Smooth muscle cell (in vitro differentiated cells): ENCODE data around the gene SLC12A9. TPM values are rescaled to one million over a fixed set of nuclear protein-coding genes. Genes with fewer than 3 reads are reported as not detected.

Source experiments
- DNase-seq: peaks from one replicate; lab custom pipeline; 2025; ENCODE audit not compliant: unreplicated experiment; lab: John Stamatoyannopoulos, UW
- H2AFZ ChIP-seq: fragments of 200-600 bp; sonication (generic); 2 replicates; pipeline ENCODE4 v1.6.0; 2016; ENCODE audit warnings: antibody characterized with exemption, low read depth, mild to moderate bottlenecking
- H3F3A ChIP-seq: fragments of 200-600 bp; sonication (generic); 2 replicates; pipeline ENCODE4 v1.6.0; 2017; ENCODE audit warnings: antibody characterized with exemption, low read depth
- H3K27ac ChIP-seq: fragments of 200-600 bp; sonication (generic); 2 replicates; pipeline ENCODE4 v1.5.1; 2016; ENCODE audit warnings: low read depth, mild to moderate bottlenecking
- H3K27me3 ChIP-seq: fragments of 200-600 bp; sonication (generic); 2 replicates; pipeline ENCODE4 v1.6.1; 2016; ENCODE audit warnings: low read depth, mild to moderate bottlenecking
- H3K36me3 ChIP-seq: fragments of 200-600 bp; sonication (generic); 2 replicates; pipeline ENCODE4 v1.5.1; 2016; ENCODE audit warnings: low read depth
- H3K4me1 ChIP-seq: fragments of 200-600 bp; sonication (generic); 2 replicates; pipeline ENCODE4 v1.5.1; 2016; ENCODE audit warnings: low read depth
- H3K4me2 ChIP-seq: fragments of 200-600 bp; sonication (generic); 2 replicates; pipeline ENCODE4 v1.6.0; 2016; ENCODE audit warnings: mild to moderate bottlenecking
- H3K4me3 ChIP-seq: fragments of 200-600 bp; sonication (generic); 2 replicates; pipeline ENCODE4 v1.5.1; 2016; ENCODE audit warnings: mild to moderate bottlenecking
- H3K79me2 ChIP-seq: fragments of 200-600 bp; sonication (generic); 2 replicates; pipeline ENCODE4 v1.6.0; 2016; ENCODE audit warnings: low read depth, mild to moderate bottlenecking
- H3K9ac ChIP-seq: fragments of 200-600 bp; sonication (generic); 2 replicates; pipeline ENCODE4 v1.6.0; 2016; ENCODE audit warnings: low read depth
- H3K9me3 ChIP-seq: fragments of 200-600 bp; sonication (generic); replicated peaks from 2 replicates; pipeline ENCODE4 v1.5.1; 2016; ENCODE audit warnings: low read depth
- H4K20me1 ChIP-seq: fragments of 200-600 bp; sonication (generic); 2 replicates; pipeline ENCODE4 v1.6.0; 2016; ENCODE audit warnings: low read depth
- CTCF ChIP-seq: fragments of 200-600 bp; sonication (generic); IDR thresholded peaks from 2 replicates; pipeline ENCODE4 v1.5.1; 2017; ENCODE audit warnings: borderline replicate concordance, mild to moderate bottlenecking, antibody characterized with exemption; ENCODE audit not compliant: insufficient read depth, poor library complexity, severe bottlenecking
- WGBS: methylation state at CpG from one replicate; pipeline ENCODE4 v1.1.7; 2016; ENCODE audit warnings: low lambda C conversion rate; 5-methylcytosine and 5-hydroxymethylcytosine counted together
- polyA plus RNA-seq: library from polyadenylated mRNA; unstranded; fragments of >200 nt; fragmentation: Nextera tagmentation; extraction: Ambion mirVana; gene quantifications from 2 replicates; pipeline ENCODE4 v1.2.1, GENCODE V29; 2016
- total RNA-seq: library from RNA; depleted of rRNA; stranded (reverse); fragments of >200 nt; gene quantifications from 2 replicates; pipeline ENCODE4 v1.2.3, GENCODE V29; 2014

Gene SLC12A9
- total and polyA plus RNA-seq, 2 experiments from 2014 or later, result 8.9 to 12.1 TPM

GRCh38 chr7:100861616-100861985, 9.1 kb downstream of the SLC12A9 start:
- Histone ChIP-seq H3K9ac (no peak overlapping the region), H3K4me3 (no peak overlapping the region), H3K4me2 (no peak overlapping the region), H2AFZ (no peak overlapping the region), H3K27ac (no peak overlapping the region), H4K20me1 (no peaks in the 10 kb centered on the region), H3K4me1 (no peaks in the 10 kb centered on the region), H3K36me3 (no peaks in the 10 kb centered on the region), H3K79me2 (no peaks in the 10 kb centered on the region), H3K9me3 (no peaks in the 10 kb centered on the region), H3K27me3 (no peaks in the 10 kb centered on the region), H3F3A (peaks cover 6% of the 10 kb centered on the region)
- WGBS, result 97% methylated on average over 14 of the region's 14 CpGs
- no peak for DNase-seq
- no peak for TF ChIP-seq CTCF

- H3K4me2 ChIP-seq, result no peak overlapping the region
- H2AFZ ChIP-seq, result no peak overlapping the region
- no peak overlapping the region for H3K9ac ChIP-seq
- H3F3A ChIP-seq, result peaks cover 6% of the 10 kb centered on the region
- DNase-seq, result no peak
- 77% methylated on average over 10 of the region's 10 CpGs for WGBS
- H3K4me1 ChIP-seq, result peaks cover 8% of the 10 kb centered on the region
- H4K20me1 ChIP-seq, result no peaks in the 10 kb centered on the region
- no peak for TF ChIP-seq CTCF
- no peaks in the 10 kb centered on the region for H3K9me3 ChIP-seq
- peaks cover 13% of the 10 kb centered on the region for H3K79me2 ChIP-seq
- no peak overlapping the region for H3K4me3 ChIP-seq
- H3K27me3 ChIP-seq, result no peaks in the 10 kb centered on the region
- no peak overlapping the region for H3K27ac ChIP-seq
- no peaks in the 10 kb centered on the region for H3K36me3 ChIP-seq
Measured at GRCh38 chr7:100863406-100863950, 11.0 kb downstream of the SLC12A9 start.

GRCh38 chr7:100864263-100864845, 11.8 kb downstream of the SLC12A9 start:
- H3K4me1 ChIP-seq, result peaks cover 9% of the 10 kb centered on the region
- no peak for TF ChIP-seq CTCF
- no peak overlapping the region for H3K4me3 ChIP-seq
- DNase-seq, result no peak
- H3K9ac ChIP-seq, result no peak overlapping the region
- no peak overlapping the region for H3K27ac ChIP-seq
- no peaks in the 10 kb centered on the region for H3K27me3 ChIP-seq
- peaks cover 22% of the 10 kb centered on the region for H3K79me2 ChIP-seq
- no peak overlapping the region for H3K4me2 ChIP-seq
- H2AFZ ChIP-seq, result no peak overlapping the region
- WGBS, result 98% methylated on average over 12 of the region's 12 CpGs
- H3F3A ChIP-seq, result peaks cover 6% of the 10 kb centered on the region
- no peaks in the 10 kb centered on the region for H4K20me1 ChIP-seq
- H3K36me3 ChIP-seq, result no peaks in the 10 kb centered on the region
- H3K9me3 ChIP-seq, result no peaks in the 10 kb centered on the region

GRCh38 chr7:100865372-100865911, 12.9 kb downstream of the SLC12A9 start:
- H3K27ac ChIP-seq, result no peak overlapping the region

More at GRCh38 chr7:100865372-100865911, 12.9 kb downstream of the SLC12A9 start:
- peaks cover 9% of the 10 kb centered on the region for H3K4me1 ChIP-seq
- no peak overlapping the region for H3K9ac ChIP-seq
- H3K4me2 ChIP-seq, result no peak overlapping the region
- no peak for TF ChIP-seq CTCF
- no peak overlapping the region for H2AFZ ChIP-seq
- H3F3A ChIP-seq, result peaks cover 6% of the 10 kb centered on the region
- DNase-seq, result no peak
- H3K27me3 ChIP-seq, result no peaks in the 10 kb centered on the region
- no peaks in the 10 kb centered on the region for H3K36me3 ChIP-seq
- 87% methylated on average over 17 of the region's 17 CpGs for WGBS
- H4K20me1 ChIP-seq, result no peaks in the 10 kb centered on the region
- H3K4me3 ChIP-seq, result no peak overlapping the region
- H3K79me2 ChIP-seq, result peaks cover 27% of the 10 kb centered on the region
- no peaks in the 10 kb centered on the region for H3K9me3 ChIP-seq
